Hepatocyte (in vitro differentiated cells): ENCODE results near the gene TRIM49D1. TPM values are rescaled to one million over a fixed set of nuclear protein-coding genes. Genes with fewer than 3 reads are reported as not detected.
"Not testable (repeated sequence)": the region's sequence is repeated elsewhere in the genome, so short reads cannot be mapped to it uniquely, and the experiment has no call there.

Source experiments
- DNase-seq: peaks from one replicate; pipeline ENCODE4 v3.0.0-alpha.2; 2016; ENCODE audit warnings: low spot score
- H2AFZ ChIP-seq: fragments of 200-600 bp; sonication (generic); 2 replicates; pipeline ENCODE4 v1.6.0; 2016; ENCODE audit warnings: antibody characterized with exemption, mild to moderate bottlenecking
- H3K27ac ChIP-seq: fragments of 200-600 bp; sonication (generic); 2 replicates; pipeline ENCODE4 v1.5.1; 2016; ENCODE audit warnings: mild to moderate bottlenecking
- H3K27me3 ChIP-seq: fragments of 200-600 bp; sonication (generic); 2 replicates; pipeline ENCODE4 v1.6.1; 2016
- H3K36me3 ChIP-seq: fragments of 200-600 bp; sonication (generic); replicated peaks from 2 replicates; pipeline ENCODE4 v1.5.1; 2016; ENCODE audit warnings: low read depth; ENCODE audit not compliant: insufficient read depth
- H3K4me1 ChIP-seq: fragments of 200-600 bp; sonication (generic); 2 replicates; pipeline ENCODE4 v1.5.1; 2016; ENCODE audit warnings: mild to moderate bottlenecking, moderate library complexity; ENCODE audit not compliant: insufficient read depth
- H3K4me2 ChIP-seq: fragments of 200-600 bp; sonication (generic); 2 replicates; pipeline ENCODE4 v1.6.0; 2016
- H3K4me3 ChIP-seq: fragments of 200-600 bp; sonication (generic); 2 replicates; pipeline ENCODE4 v1.5.1; 2016; ENCODE audit warnings: mild to moderate bottlenecking
- H3K79me2 ChIP-seq: fragments of 200-600 bp; sonication (generic); 2 replicates; pipeline ENCODE4 v1.6.0; 2017; ENCODE audit warnings: mild to moderate bottlenecking
- H3K9me2 ChIP-seq: fragments of 200-600 bp; sonication (generic); replicated peaks from 2 replicates; pipeline ENCODE4 v1.6.0; 2017; ENCODE audit warnings: mild to moderate bottlenecking; ENCODE audit not compliant: insufficient read depth
- H3K9me3 ChIP-seq: fragments of 200-600 bp; sonication (generic); 2 replicates; pipeline ENCODE4 v1.5.1; 2016; ENCODE audit warnings: low read depth, mild to moderate bottlenecking
- H4K20me1 ChIP-seq: fragments of 200-600 bp; sonication (generic); 2 replicates; pipeline ENCODE4 v1.6.0; 2016; ENCODE audit warnings: mild to moderate bottlenecking; ENCODE audit not compliant: insufficient read depth, poor library complexity, severe bottlenecking
- WGBS: methylation state at CpG from one replicate; pipeline ENCODE4 v1.1.6; 2016; ENCODE audit warnings: low lambda C conversion rate; ENCODE audit errors: missing lambda C conversion rate; 5-methylcytosine and 5-hydroxymethylcytosine counted together
- polyA plus RNA-seq: library from polyadenylated mRNA; unstranded; fragments of >200 nt; fragmentation: Nextera tagmentation; extraction: Ambion mirVana; gene quantifications from 2 replicates; pipeline ENCODE4 v1.2.1, GENCODE V29; 2016
- small RNA-seq: library from RNA; depleted of rRNA; stranded (forward); fragments of <200 nt; gene quantifications from one replicate; pipeline ENCODE3, GENCODE V24; 2014
- total RNA-seq: library from RNA; depleted of rRNA; stranded (reverse); fragments of >200 nt; gene quantifications from 2 replicates; pipeline ENCODE4 v1.2.3, GENCODE V29; 2014

Gene TRIM49D1
- total and polyA plus RNA-seq, 2 experiments from 2014 or later: not detected

GRCh38 chr11:89865223-89865622, 56.8 kb downstream of the TRIM49D1 start:
- H3K4me3 ChIP-seq, H4K20me1 ChIP-seq, H3K27ac ChIP-seq, DNase-seq, H3K9me3 ChIP-seq, H3K79me2 ChIP-seq, H3K36me3 ChIP-seq, H3K27me3 ChIP-seq, H3K9me2 ChIP-seq, H3K4me1 ChIP-seq, H3K4me2 ChIP-seq, H2AFZ ChIP-seq: not testable (repeated sequence)
- WGBS: 97% methylated on average over 17 of the region's 35 CpGs

DNA sequence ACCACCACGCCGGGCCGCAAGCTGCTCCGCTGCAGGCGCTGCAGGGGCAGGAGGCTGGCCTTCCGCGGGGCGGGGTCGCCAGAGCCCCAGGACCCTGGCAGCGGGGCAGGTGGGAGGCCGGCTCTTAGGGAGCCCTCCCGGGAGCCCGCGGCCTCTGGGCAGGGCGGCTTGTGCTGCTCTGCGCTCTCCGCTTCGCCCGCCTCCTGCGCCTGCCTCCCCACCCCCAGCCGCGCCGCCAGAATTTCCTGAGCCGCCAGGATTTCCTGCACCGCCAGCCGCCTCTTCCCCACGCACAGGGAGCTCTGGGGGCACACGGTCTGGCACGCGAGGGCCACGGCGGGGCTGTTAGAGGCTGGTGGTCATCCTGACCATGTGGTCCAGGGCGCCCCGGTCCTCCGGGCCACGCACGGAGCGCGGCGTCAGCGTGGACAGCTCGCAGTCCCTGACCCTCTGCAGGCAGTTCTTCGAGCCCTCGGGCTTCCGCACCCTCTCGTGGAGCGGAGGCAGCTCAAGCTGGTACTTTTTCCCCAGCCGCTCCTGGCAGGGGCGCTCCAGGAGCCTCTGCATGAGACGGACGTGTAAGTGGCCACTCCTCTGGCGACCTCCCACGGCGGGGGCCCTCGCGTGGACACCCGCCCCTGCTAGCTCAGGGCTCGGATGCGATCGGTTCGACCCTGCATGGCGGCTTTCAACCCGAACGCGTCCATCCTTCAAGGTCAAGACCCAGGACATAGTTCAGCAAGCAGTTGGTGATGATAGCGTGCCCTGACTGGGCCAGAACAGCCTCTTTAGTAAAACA, 57.9 kb downstream of the TRIM49D1 start:
- H3K79me2 ChIP-seq, H3K36me3 ChIP-seq, H2AFZ ChIP-seq, H3K9me3 ChIP-seq, H4K20me1 ChIP-seq, H3K27ac ChIP-seq, DNase-seq, H3K27me3 ChIP-seq, H3K4me1 ChIP-seq, H3K9me2 ChIP-seq, H3K4me3 ChIP-seq, H3K4me2 ChIP-seq: not testable (repeated sequence)
- 96% methylated on average over 21 of the region's 66 CpGs for WGBS

Small RNA genes lying within 50 kb of the gene (small RNA-seq; reads per million reads assigned to genes)
- gene AP004607.1: not detected

Other genes with a start within 250 kb of the TRIM49D1 start
- gene TRIM77, start 211.9 kb downstream of the TRIM49D1 start, total RNA-seq: not detected in 2 replicates
- not detected in 2 replicates for gene TRIM77, start 211.9 kb downstream of the TRIM49D1 start, polyA plus RNA-seq
- gene TRIM49, start 113.7 kb downstream of the TRIM49D1 start, total RNA-seq: not detected in 2 replicates
- not detected in 2 replicates for gene TRIM49, start 113.7 kb downstream of the TRIM49D1 start, polyA plus RNA-seq
- not detected in 2 replicates for gene TRIM64B, start 43.8 kb downstream of the TRIM49D1 start, total RNA-seq
- gene TRIM64B, start 43.8 kb downstream of the TRIM49D1 start, polyA plus RNA-seq: not detected in 2 replicates
- gene TRIM49D2, start 1.8 kb upstream of the TRIM49D1 start, total RNA-seq: not detected in 2 replicates
- not detected in 2 replicates for gene TRIM49D2, start 1.8 kb upstream of the TRIM49D1 start, polyA plus RNA-seq
- gene TRIM64, start 43.8 kb upstream of the TRIM49D1 start, total RNA-seq: not detected in 2 replicates
- gene TRIM64, start 43.8 kb upstream of the TRIM49D1 start, polyA plus RNA-seq: not detected in 2 replicates
- gene TRIM49C, start 108.9 kb upstream of the TRIM49D1 start, total RNA-seq: not detected in 2 replicates
- not detected in 2 replicates for gene TRIM49C, start 108.9 kb upstream of the TRIM49D1 start, polyA plus RNA-seq
- gene UBTFL1, start 163.7 kb upstream of the TRIM49D1 start, total RNA-seq: not detected in 2 replicates
- gene UBTFL1, start 163.7 kb upstream of the TRIM49D1 start, polyA plus RNA-seq: not detected in 2 replicates
- 29.8 and 30.9 TPM in 2 replicates for gene NAALAD2, start 212.4 kb upstream of the TRIM49D1 start, total RNA-seq
- gene NAALAD2, start 212.4 kb upstream of the TRIM49D1 start, polyA plus RNA-seq: 15.6 and 20.8 TPM in 2 replicates